ENCODE measurements around the gene PMVK. TPM values are rescaled to one million over a fixed set of nuclear protein-coding genes. Genes with fewer than 3 reads are reported as not detected.

PMVK gene
- total and polyA plus RNA-seq, 2 donors (not counting 1 experiment from before 2014, with no cell fraction given): 10.1 to 25.1 TPM

DNA sequence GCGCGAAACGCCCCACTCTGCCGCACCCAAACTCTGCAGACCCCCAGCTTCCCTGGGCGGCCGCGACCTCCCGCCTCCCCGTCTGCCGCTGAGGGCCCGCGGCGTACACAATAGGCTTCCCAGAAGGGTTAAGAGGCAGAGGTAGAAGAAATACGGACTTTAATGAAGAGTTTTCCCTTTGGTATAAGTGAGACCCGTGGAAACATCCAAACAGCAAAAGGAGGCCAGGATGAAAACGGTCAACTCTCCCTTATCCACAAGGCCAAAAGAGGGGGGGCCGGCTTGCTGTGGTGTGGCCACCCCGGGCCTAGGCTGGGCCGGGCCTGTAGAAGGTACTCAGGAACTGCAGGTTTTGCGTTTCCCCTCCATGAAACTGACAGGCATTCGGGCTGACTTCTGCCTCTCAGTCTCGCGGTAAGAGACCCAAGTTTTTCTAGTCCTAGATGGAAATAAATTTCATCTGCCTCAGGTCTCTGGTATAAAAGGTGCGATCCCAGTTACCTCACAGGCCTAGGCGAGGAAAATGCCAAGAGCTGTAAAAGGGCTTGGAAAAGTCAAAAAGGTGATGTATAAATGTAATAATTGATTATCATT lies 25.7 kb upstream of the PMVK start:
- DNase-seq (ENCODE audit: low read depth in 2 of 2): peak in 1 of 2 donors; percentile 24
- Histone ChIP-seq H3K9me3 (ENCODE audit: control insufficient read depth, insufficient read depth, low read depth, low read length) (no peaks in the 10 kb centered on the region), H2AFZ (ENCODE audit: low read length) (no peak overlapping the region), H3K27ac (ENCODE audit: insufficient read depth, low read length) (peak overlapping the region; percentile 91), H4K20me1 (ENCODE audit: control insufficient read depth, extremely low read depth, insufficient read depth, low read length) (no peaks in the 10 kb centered on the region), H3K27me3 (ENCODE audit: control insufficient read depth, insufficient read depth, low read length) (no peaks in the 10 kb centered on the region), H3K9ac (ENCODE audit: insufficient read depth, low read length) (peak overlapping the region; percentile 97), H3K36me3 (ENCODE audit: control insufficient read depth, insufficient read depth, low read length) (peaks cover 29% of the 10 kb centered on the region), H3K4me3 (replicated peaks in 1 of 4; ENCODE audit: control extremely low read depth in 1 of 4, insufficient read depth in 1 of 4, low read depth in 3 of 4, low read length in 4 of 4) (peak overlapping the region; percentile 44 to 83 (median 76)), H3K79me2 (ENCODE audit: control insufficient read depth, insufficient read depth, low read length) (peaks cover 27% of the 10 kb centered on the region), H3K4me2 (ENCODE audit: extremely low read depth, insufficient read depth, low read length) (peak overlapping the region; percentile 98), H3K4me1 (ENCODE audit: control insufficient read depth, extremely low read depth, insufficient read depth, low read length) (peaks cover 5% of the 10 kb centered on the region)
- TF ChIP-seq CTCF (conservative IDR thresholded peaks at IDR 0.05 in 1 of 2, IDR thresholded peaks at IDR 0.05 in 1 of 2; ENCODE audit: low read depth in 1 of 2, low read length in 2 of 2) (no peak), EZH2 (IDR thresholded peaks at IDR 0.05; ENCODE audit: low read length, missing control alignments) (no peak)

DNA sequence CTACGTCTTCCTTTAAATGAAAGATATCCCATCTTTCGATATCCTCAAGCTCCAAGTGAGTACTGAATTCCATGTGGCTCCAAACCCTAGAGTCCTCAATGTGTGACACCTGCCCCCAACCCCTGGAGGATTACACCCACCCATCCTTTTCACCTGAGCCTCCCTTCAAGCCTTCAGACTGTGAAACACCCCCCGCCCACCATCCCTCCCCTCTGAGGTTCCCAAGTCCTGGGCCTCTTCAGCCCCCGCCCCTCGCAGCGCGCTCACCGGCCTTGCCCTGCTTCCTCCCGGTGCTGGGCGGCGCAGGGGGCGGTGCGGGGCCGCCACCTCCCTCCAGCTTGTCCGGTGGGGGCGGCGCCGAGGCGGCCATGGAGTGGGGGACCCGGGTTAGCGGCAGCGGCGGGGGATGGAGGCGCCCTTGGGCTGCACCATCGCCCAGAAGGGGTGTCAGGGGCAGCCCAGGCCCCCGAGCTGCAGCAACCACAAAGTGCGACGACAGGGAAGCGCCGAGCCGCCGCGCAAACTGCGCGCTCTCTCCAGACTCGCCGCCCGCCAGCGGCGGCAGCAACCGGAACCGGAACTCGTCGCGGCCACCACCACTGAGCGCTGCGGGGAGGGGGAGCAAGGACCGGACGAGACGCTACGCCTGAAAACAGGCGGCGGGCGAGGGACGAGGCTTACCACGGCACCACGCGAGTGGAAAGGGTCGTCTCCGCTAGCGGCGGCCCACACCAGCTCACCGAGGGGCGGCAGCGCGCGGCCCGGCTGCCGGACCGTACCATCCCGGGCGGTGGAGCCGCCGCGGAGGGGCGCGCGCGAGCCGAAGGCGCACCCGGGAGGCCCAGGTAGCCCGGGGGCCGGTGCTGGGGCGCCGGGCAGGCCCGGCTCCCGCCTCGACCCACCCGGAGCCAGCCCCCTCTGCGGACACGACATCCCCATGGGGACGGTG lies 25.0 kb upstream of the PMVK start, which contains the start of gene PYGO2:
PYGO2 (minus strand) TSS at position 576 of the 949 bp plus-strand sequence; CDS start at position 370, 206 bp downstream.
- peaks cover 19% of the 10 kb centered on the region for H3K79me2 ChIP-seq (ENCODE audit: control insufficient read depth, insufficient read depth, low read length)
- H3K27me3 ChIP-seq (ENCODE audit: control insufficient read depth, insufficient read depth, low read length): no peaks in the 10 kb centered on the region
- H2AFZ ChIP-seq (ENCODE audit: low read length): peak within 1 kb of the TSS; percentile 42
- H4K20me1 ChIP-seq (ENCODE audit: control insufficient read depth, extremely low read depth, insufficient read depth, low read length): no peaks in the 10 kb centered on the region
- H3K9ac ChIP-seq (ENCODE audit: insufficient read depth, low read length): peak within 1 kb of the TSS; percentile 97
- peak within 1 kb of the TSS; percentile 91 for H3K27ac ChIP-seq (ENCODE audit: insufficient read depth, low read length)
- no peak for TF ChIP-seq EZH2 (IDR thresholded peaks at IDR 0.05; ENCODE audit: low read length, missing control alignments)
- TF ChIP-seq CTCF (conservative IDR thresholded peaks at IDR 0.05 in 1 of 2, IDR thresholded peaks at IDR 0.05 in 1 of 2; ENCODE audit: low read depth in 1 of 2, low read length in 2 of 2): peak in 1 of 2 donors; percentile 45
- H3K4me2 ChIP-seq (ENCODE audit: extremely low read depth, insufficient read depth, low read length): peak within 1 kb of the TSS; percentile 98
- peaks cover 22% of the 10 kb centered on the region for H3K36me3 ChIP-seq (ENCODE audit: control insufficient read depth, insufficient read depth, low read length)
- no peaks in the 10 kb centered on the region for H3K9me3 ChIP-seq (ENCODE audit: control insufficient read depth, insufficient read depth, low read depth, low read length)
- peak; percentile 72 to 80 for DNase-seq (ENCODE audit: low read depth in 2 of 2)
- H3K4me1 ChIP-seq (ENCODE audit: control insufficient read depth, extremely low read depth, insufficient read depth, low read length): peaks cover 8% of the 10 kb centered on the region
- peak within 1 kb of the TSS; percentile 76 to 88 (median 80) for H3K4me3 ChIP-seq (replicated peaks in 1 of 4; ENCODE audit: control extremely low read depth in 1 of 4, insufficient read depth in 1 of 4, low read depth in 3 of 4, low read length in 4 of 4)
